Tibial nerve (tissue), 4 donors: ENCODE measurements around the gene TMTC1. TPM values are rescaled to one million over a fixed set of nuclear protein-coding genes. Genes with fewer than 3 reads are reported as not detected.

Experiments used
- DNase-seq, 2 donors: peaks; one replicate each; pipeline ENCODE4 v3.0.0-alpha.2; 2019; ENCODE audit warnings: low spot score in 2 of 2
- H3K27ac ChIP-seq, 4 donors: fragments of 200-600 bp; sonication (generic) in 3 of 4; one replicate each; pipeline ENCODE4 v1.5.1; 2017 to 2019; ENCODE audit warnings: mild to moderate bottlenecking in 1 of 4
- H3K27me3 ChIP-seq, 2 donors: fragments of 200-600 bp; sonication (generic) in 1 of 2; one replicate each; pipeline versions ENCODE4 v1.5.1 to v1.6.0; 2017 to 2019
- H3K36me3 ChIP-seq, 3 donors: fragments of 200-600 bp; sonication (generic); one replicate each; pipeline ENCODE4 v1.5.1; 2018 to 2019
- H3K4me1 ChIP-seq, 4 donors: fragments of 200-600 bp; sonication (generic) in 3 of 4; one replicate each; pipeline ENCODE4 v1.5.1; 2017 to 2019
- H3K4me3 ChIP-seq, 4 donors: fragments of 200-600 bp; sonication (generic) in 3 of 4; one replicate each; pipeline ENCODE4 v1.5.1; 2017 to 2019; ENCODE audit warnings: mild to moderate bottlenecking in 1 of 4, moderate library complexity in 1 of 4
- H3K9me3 ChIP-seq, 4 donors: fragments of 200-600 bp; sonication (generic) in 3 of 4; one replicate each; pipeline ENCODE4 v1.5.1; 2017 to 2019
- CTCF ChIP-seq, 5 experiments: fragments of 200-600 bp in 3 of 5; fragments of 450-650 bp in 2 of 5; sonication (generic) in 3 of 5; IDR thresholded peaks; one replicate each; pipeline ENCODE4 v1.5.1; 2016 to 2019; ENCODE audit warnings: antibody characterized with exemption in 5 of 5, mild to moderate bottlenecking in 3 of 5, moderate library complexity in 2 of 5
- EP300 ChIP-seq, 2 donors: sonication (generic); formaldehyde crosslinking; IDR thresholded peaks; one replicate each; pipeline ENCODE4 v1.6.1; 2017; ENCODE audit warnings: antibody characterized with exemption in 2 of 2, mild to moderate bottlenecking in 1 of 2
- POLR2A ChIP-seq, 2 donors: fragments of 450-650 bp; IDR thresholded peaks; one replicate each; pipeline ENCODE4 v1.6.1; 2017; ENCODE audit warnings: antibody characterized with exemption in 2 of 2, mild to moderate bottlenecking in 2 of 2, moderate library complexity in 2 of 2
- WGBS, 2 donors: methylation state at CpG; one replicate each; pipeline ENCODE4 v1.1.5; 2018; 5-methylcytosine and 5-hydroxymethylcytosine counted together
- total RNA-seq, 4 donors: library from RNA; depleted of rRNA; stranded (reverse); fragments of >200 nt; gene quantifications; one replicate each; pipeline ENCODE4 v1.1.0, GENCODE V29; 2016

The TMTC1 gene
- total RNA-seq, 4 donors from 2014 or later = 111 to 207 (median 144) TPM

DNA sequence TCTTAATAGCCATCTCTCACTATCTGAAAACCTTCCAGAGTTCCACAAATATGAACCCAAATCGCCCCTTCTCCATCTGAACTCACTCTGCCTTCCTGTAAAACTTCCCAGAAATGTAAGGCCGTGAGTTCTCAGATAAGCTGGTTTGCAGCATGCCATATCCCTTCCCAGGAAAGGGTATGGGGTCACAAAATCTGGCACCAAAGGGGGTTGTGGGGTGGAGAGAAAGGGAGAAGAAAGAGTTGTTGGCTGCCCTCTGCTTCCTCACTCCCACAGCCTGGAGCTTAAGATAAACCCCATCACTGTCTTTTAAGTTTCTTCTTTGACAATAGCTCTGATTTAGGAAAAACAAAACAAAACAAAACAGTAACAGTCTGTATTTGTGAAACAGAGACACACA lies 10.7 kb downstream of the TMTC1 start:
- Histone ChIP-seq H3K9me3 (no peaks in the 10 kb centered on the region), H3K27me3 (no peaks in the 10 kb centered on the region), H3K4me3 (no peak overlapping the region), H3K36me3 (peaks cover 0 to 2% (median 0%) of the 10 kb centered on the region in 3 donors), H3K4me1 (peaks cover 0 to 25% (median 2%) of the 10 kb centered on the region in 4 donors), H3K27ac (no peak overlapping the region)
- no peak for DNase-seq
- 55 to 72% methylated on average over 2 of the region's 2 CpGs for WGBS, 2 donors
- TF ChIP-seq CTCF (IDR thresholded peaks at IDR 0.05) (no peak), EP300 (IDR thresholded peaks at IDR 0.05) (no peak), POLR2A (IDR thresholded peaks at IDR 0.05) (no peak)

DNA sequence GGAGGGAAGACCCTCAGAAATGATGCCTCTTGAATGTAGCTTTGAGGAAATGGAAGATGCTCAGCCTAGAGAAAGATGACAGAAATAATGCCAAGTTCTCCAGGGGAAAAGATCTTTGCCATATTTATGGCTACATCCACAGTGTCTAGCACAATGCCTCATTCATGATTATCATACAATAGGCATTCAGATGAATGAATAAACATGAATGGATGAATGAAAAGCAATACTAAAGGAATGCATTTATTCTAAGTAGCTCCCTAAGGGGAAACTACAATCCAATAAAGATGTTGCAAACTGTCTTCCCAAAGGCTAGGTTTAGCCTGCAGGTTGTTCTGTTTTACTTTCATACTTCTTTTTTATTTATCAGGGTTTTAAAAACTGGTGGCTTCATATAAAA lies 12.0 kb downstream of the TMTC1 start:
- H3K27me3 ChIP-seq = no peaks in the 10 kb centered on the region
- DNase-seq = no peak
- no peak overlapping the region for H3K4me3 ChIP-seq
- TF ChIP-seq CTCF (IDR thresholded peaks at IDR 0.05) = no peak
- no peak for TF ChIP-seq POLR2A (IDR thresholded peaks at IDR 0.05)
- no peak for TF ChIP-seq EP300 (IDR thresholded peaks at IDR 0.05)
- no peak overlapping the region for H3K27ac ChIP-seq
- H3K36me3 ChIP-seq = peaks cover 0 to 3% (median 0%) of the 10 kb centered on the region in 3 donors
- no peaks in the 10 kb centered on the region for H3K9me3 ChIP-seq
- H3K4me1 ChIP-seq = peaks cover 0 to 24% (median 2%) of the 10 kb centered on the region in 4 donors

DNA sequence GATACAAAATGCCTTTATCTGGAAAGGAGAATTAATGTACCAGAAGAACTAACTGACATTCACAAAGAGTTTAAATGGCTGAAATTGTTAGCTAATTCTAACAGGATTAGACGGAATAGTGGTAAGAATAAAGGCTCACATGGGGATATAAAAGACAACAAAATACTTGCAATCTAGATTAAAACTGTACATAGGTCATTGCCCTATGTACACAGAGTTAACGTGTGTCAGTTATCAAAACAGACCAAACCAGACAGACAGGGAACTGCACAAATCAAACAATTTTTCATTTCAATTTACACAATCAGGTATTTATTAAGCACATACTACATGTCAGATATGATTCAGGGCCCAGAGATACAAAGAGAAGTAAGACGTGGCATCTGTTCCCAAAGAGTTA lies 12.6 kb downstream of the TMTC1 start:
- DNase-seq = no peak
- Histone ChIP-seq H3K4me3 (no peak overlapping the region), H3K36me3 (peaks cover 0 to 9% (median 0%) of the 10 kb centered on the region in 3 donors), H3K9me3 (no peaks in the 10 kb centered on the region), H3K27ac (no peak overlapping the region), H3K27me3 (no peaks in the 10 kb centered on the region), H3K4me1 (peaks cover 0 to 24% (median 2%) of the 10 kb centered on the region in 4 donors)
- no peak for TF ChIP-seq CTCF (IDR thresholded peaks at IDR 0.05)
- no peak for TF ChIP-seq EP300 (IDR thresholded peaks at IDR 0.05)
- TF ChIP-seq POLR2A (IDR thresholded peaks at IDR 0.05) = no peak
- 62 to 73% methylated on average over 3 of the region's 3 CpGs for WGBS, 2 donors

GRCh38 chr12:29769162-29769858 lies 14.4 kb downstream of the TMTC1 start:
- Histone ChIP-seq H3K27ac (no peak overlapping the region), H3K4me3 (no peak overlapping the region), H3K36me3 (peaks cover 0 to 12% (median 0%) of the 10 kb centered on the region in 3 donors), H3K4me1 (peaks cover 0 to 24% (median 2%) of the 10 kb centered on the region in 4 donors), H3K27me3 (no peaks in the 10 kb centered on the region), H3K9me3 (no peaks in the 10 kb centered on the region)
- 80 to 81% methylated on average over 4 of the region's 4 CpGs for WGBS, 2 donors
- TF ChIP-seq CTCF (IDR thresholded peaks at IDR 0.05) (no peak), EP300 (IDR thresholded peaks at IDR 0.05) (peak in 1 of 2 donors; percentile 34)
- peak in 1 of 2 donors; percentile 35 for DNase-seq

GRCh38 chr12:29768372-29768771 lies 15.4 kb downstream of the TMTC1 start:
- peaks cover 0 to 24% (median 2%) of the 10 kb centered on the region in 4 donors for H3K4me1 ChIP-seq
- H3K27ac ChIP-seq = no peak overlapping the region
- TF ChIP-seq CTCF (IDR thresholded peaks at IDR 0.05) (no peak), POLR2A (IDR thresholded peaks at IDR 0.05) (no peak), EP300 (IDR thresholded peaks at IDR 0.05) (no peak)
- no peaks in the 10 kb centered on the region for H3K27me3 ChIP-seq
- H3K9me3 ChIP-seq = no peaks in the 10 kb centered on the region
- peaks cover 0 to 12% (median 0%) of the 10 kb centered on the region in 3 donors for H3K36me3 ChIP-seq
- no peak overlapping the region for H3K4me3 ChIP-seq
- no peak for DNase-seq
- 51 to 58% methylated on average over 2 of the region's 2 CpGs for WGBS, 2 donors
